ENCODE measurements around the gene MAST1.

Gene MAST1

DNA sequence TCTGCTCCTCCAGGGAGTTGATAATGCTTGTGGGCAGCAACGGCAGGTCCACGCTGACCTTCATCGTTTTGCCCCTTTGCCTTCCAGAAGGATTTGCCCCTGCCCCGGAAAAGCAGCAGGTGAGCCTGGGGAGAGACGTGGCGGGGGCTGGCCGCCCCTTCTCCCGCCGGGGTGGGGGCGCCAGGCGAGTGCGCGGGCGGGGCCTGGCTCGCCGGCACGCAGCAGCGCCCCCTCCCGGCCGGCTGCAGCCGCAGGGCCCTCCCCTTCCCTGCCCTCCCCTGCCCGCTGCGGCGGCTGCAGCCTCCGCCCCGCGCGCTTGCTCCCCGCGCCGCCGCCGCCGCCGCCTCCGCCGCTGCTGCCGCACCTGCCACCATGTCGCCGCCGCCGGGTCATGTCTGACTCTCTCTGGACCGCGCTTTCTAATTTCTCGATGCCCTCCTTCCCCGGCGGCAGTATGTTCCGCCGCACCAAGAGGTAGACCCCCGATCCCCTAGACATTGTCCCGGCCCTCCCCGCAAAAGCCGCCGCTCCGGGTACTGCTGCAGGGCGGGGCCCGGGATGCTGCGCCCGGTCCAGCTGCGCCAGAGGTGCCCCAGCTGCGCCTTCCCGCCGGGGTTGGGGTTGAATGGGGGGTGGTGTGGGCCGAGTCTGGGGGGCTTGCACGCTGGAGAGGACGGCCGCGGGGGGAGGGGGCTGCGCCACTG, at the start of gene MAST1:
Gene MAST1 (plus strand): TSS at position 334 of the 704 bp plus-strand sequence. CDS start 58 bp downstream, at position 392.
- no peak for TF ChIP-seq CTCF (conservative IDR thresholded peaks at IDR 0.05; ENCODE audit: control insufficient read depth, insufficient read depth, low read depth, low read length)
- DNase-seq (ENCODE audit: low read depth) = no peak
- no peak within 1 kb of the TSS for H3K4me3 ChIP-seq (ENCODE audit: control insufficient read depth, low read depth, low read length)

GRCh38 chr19:12788682-12789097, 49.6 kb upstream of the MAST1 start:
- TF ChIP-seq CTCF (conservative IDR thresholded peaks at IDR 0.05; ENCODE audit: control insufficient read depth, insufficient read depth, low read depth, low read length) = no peak
- H3K4me3 ChIP-seq (ENCODE audit: control insufficient read depth, low read depth, low read length) = peak overlapping the region; percentile 8
- DNase-seq (ENCODE audit: low read depth) = peak; percentile 74

DNA sequence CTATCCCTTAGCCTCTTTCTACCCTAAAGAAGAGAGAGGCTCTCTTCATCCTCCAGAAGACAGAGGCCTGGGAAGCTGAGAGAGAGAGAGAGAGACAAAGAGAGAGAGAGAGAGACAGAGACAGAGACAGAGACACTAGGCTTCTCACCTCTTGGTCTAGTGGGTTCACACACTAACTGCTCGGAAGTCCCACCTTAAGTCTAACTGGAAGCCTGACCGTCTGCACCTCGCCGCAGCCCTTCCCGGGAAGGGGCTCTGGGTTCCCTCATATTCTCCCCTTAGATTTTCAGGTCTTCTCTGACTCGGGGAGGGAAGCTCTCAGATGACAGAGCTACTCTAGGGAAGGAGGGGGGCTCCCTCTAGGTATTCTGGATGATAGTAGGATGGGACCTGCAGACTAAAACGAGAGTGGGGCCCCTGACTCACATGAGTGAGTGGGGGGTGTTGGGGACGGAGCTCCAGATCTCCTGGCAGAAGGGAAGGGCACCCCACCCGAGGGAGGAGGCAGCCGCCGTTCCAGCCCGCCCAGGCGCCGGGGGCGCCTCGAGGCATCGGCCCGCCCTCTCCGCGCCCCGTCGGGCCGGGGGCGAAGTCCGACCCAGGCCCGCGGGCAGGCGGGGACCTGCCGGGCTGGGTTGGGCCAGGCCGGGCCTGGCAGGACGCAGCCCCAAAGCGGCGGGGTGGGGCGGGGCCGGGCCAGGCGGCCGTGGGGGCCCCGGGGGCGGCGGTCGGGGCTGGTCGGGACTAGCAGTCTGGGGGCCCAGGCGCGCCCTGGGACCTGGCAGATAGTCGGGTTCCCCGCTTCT, 49.0 kb upstream of the MAST1 start:
- TF ChIP-seq CTCF (conservative IDR thresholded peaks at IDR 0.05; ENCODE audit: control insufficient read depth, insufficient read depth, low read depth, low read length) = no peak
- peak overlapping the region; percentile 44 for H3K4me3 ChIP-seq (ENCODE audit: control insufficient read depth, low read depth, low read length)
- DNase-seq (ENCODE audit: low read depth) = no peak

GRCh38 chr19:12789904-12790619, 48.3 kb upstream of the MAST1 start:
- no peak for TF ChIP-seq CTCF (conservative IDR thresholded peaks at IDR 0.05; ENCODE audit: control insufficient read depth, insufficient read depth, low read depth, low read length)
- DNase-seq (ENCODE audit: low read depth) = peak; percentile 90
- H3K4me3 ChIP-seq (ENCODE audit: control insufficient read depth, low read depth, low read length) = peak overlapping the region; percentile 44

- no peak for TF ChIP-seq CTCF (conservative IDR thresholded peaks at IDR 0.05; ENCODE audit: control insufficient read depth, insufficient read depth, low read depth, low read length)
- H3K4me3 ChIP-seq (ENCODE audit: control insufficient read depth, low read depth, low read length) = peak overlapping the region; percentile 44
- no peak for DNase-seq (ENCODE audit: low read depth)
Observed at GRCh38 chr19:12790628-12791344, 47.5 kb upstream of the MAST1 start.

All from fibroblast of mammary gland (primary cell).